SJSA1 (cell line): Measurements from ENCODE around the gene MAP2K5. TPM values are rescaled to one million over a fixed set of nuclear protein-coding genes. Genes with fewer than 3 reads are reported as not detected.
A peak's percentile ranks its signal among the peaks of the same experiment; 100 is the strongest.

Source experiments
- DNase-seq, 2 experiments: peaks; one replicate each; pipeline ENCODE4 v3.0.0-alpha.2; 2015 to 2020; ENCODE audit warnings: low spot score in 2 of 2, low read depth in 1 of 2
- H3K27ac ChIP-seq: fragments of 250-450 bp; sonication (Bioruptor Pico); 2 replicates; pipeline ENCODE4 v1.5.1; 2020; ENCODE audit warnings: mild to moderate bottlenecking, moderate library complexity
- H3K27me3 ChIP-seq: fragments of 250-450 bp; sonication (Bioruptor Pico); replicated peaks from 2 replicates; pipeline ENCODE4 v1.5.1; 2020; ENCODE audit warnings: mild to moderate bottlenecking, moderate library complexity
- H3K36me3 ChIP-seq: fragments of 250-450 bp; sonication (Bioruptor Pico); 2 replicates; pipeline ENCODE4 v1.5.1; 2020; ENCODE audit warnings: mild to moderate bottlenecking
- H3K4me1 ChIP-seq: fragments of 250-450 bp; sonication (Bioruptor Pico); replicated peaks from 2 replicates; pipeline ENCODE4 v1.6.1; 2021; ENCODE audit warnings: mild to moderate bottlenecking
- H3K4me3 ChIP-seq: fragments of 250-450 bp; sonication (Bioruptor Pico); 2 replicates; pipeline ENCODE4 v1.5.1; 2020; ENCODE audit warnings: mild to moderate bottlenecking
- H3K9me3 ChIP-seq: fragments of 250-450 bp; sonication (Bioruptor Pico); replicated peaks from 2 replicates; pipeline ENCODE4 v1.5.1; 2020; ENCODE audit warnings: mild to moderate bottlenecking
- total RNA-seq: library from RNA; depleted of rRNA; stranded (reverse); fragments of >200 nt; shearing (Covaris generic); gene quantifications from 2 replicates; pipeline ENCODE4 v1.2.3, GENCODE V29; 2014

The MAP2K5 gene
- total RNA-seq, 1 experiment from 2014 or later, result 4.3 TPM

- Histone ChIP-seq H3K36me3 (no peaks in the 10 kb centered on the region), H3K27me3 (no peaks in the 10 kb centered on the region), H3K27ac (no peak overlapping the region), H3K4me3 (no peak overlapping the region), H3K4me1 (no peaks in the 10 kb centered on the region), H3K9me3 (no peaks in the 10 kb centered on the region)
- no peak for DNase-seq
Measured at GRCh38 chr15:67534360-67534759, 8.1 kb upstream of the MAP2K5 start.

- peaks cover 6% of the 10 kb centered on the region; the same call in 1 of the 2 replicates for H3K36me3 ChIP-seq
Measured at GRCh38 chr15:67537771-67538170, 4.7 kb upstream of the MAP2K5 start.

GRCh38 chr15:67543348-67543718 is 830 bp downstream of the MAP2K5 start:
- H3K27me3 ChIP-seq, result no peaks in the 10 kb centered on the region
- no peaks in the 10 kb centered on the region for H3K9me3 ChIP-seq
- peaks cover 7% of the 10 kb centered on the region; the same call in 1 of the 2 replicates for H3K36me3 ChIP-seq
- peak overlapping the region; percentile 84 for H3K4me3 ChIP-seq
- no peak overlapping the region for H3K27ac ChIP-seq
- no peak for DNase-seq
- peaks cover 10% of the 10 kb centered on the region for H3K4me1 ChIP-seq

More at GRCh38 chr15:67537771-67538170, 4.7 kb upstream of the MAP2K5 start:
- Histone ChIP-seq H3K4me3 (no peak overlapping the region), H3K27ac (no peak overlapping the region), H3K27me3 (no peaks in the 10 kb centered on the region), H3K9me3 (no peaks in the 10 kb centered on the region), H3K4me1 (peaks cover under 1% of the 10 kb centered on the region; the same call in 1 of the 2 replicates)
- DNase-seq, result no peak

- H3K36me3 ChIP-seq, result peaks cover 7% of the 10 kb centered on the region; the same call in 1 of the 2 replicates
- no peak overlapping the region for H3K27ac ChIP-seq
- no peaks in the 10 kb centered on the region for H3K27me3 ChIP-seq
- H3K9me3 ChIP-seq, result no peaks in the 10 kb centered on the region
- H3K4me3 ChIP-seq, result no peak overlapping the region
- H3K4me1 ChIP-seq, result peaks cover 10% of the 10 kb centered on the region
- DNase-seq, result no peak
Measured at GRCh38 chr15:67544475-67544874, 2.0 kb downstream of the MAP2K5 start.

- Histone ChIP-seq H3K36me3 (peaks cover 8% of the 10 kb centered on the region; the same call in 1 of the 2 replicates), H3K9me3 (no peaks in the 10 kb centered on the region), H3K27me3 (no peaks in the 10 kb centered on the region), H3K27ac (no peak overlapping the region), H3K4me3 (no peak overlapping the region), H3K4me1 (peaks cover 10% of the 10 kb centered on the region)
- no peak for DNase-seq
Measured at GRCh38 chr15:67545864-67546263, 3.4 kb downstream of the MAP2K5 start.

GRCh38 chr15:67547064-67547463 is 4.6 kb downstream of the MAP2K5 start:
- peaks cover 16% of the 10 kb centered on the region for H3K36me3 ChIP-seq
- H3K4me1 ChIP-seq, result peaks cover 10% of the 10 kb centered on the region
- no peak overlapping the region for H3K27ac ChIP-seq
- no peak for DNase-seq
- H3K9me3 ChIP-seq, result no peaks in the 10 kb centered on the region
- no peak overlapping the region for H3K4me3 ChIP-seq
- H3K27me3 ChIP-seq, result no peaks in the 10 kb centered on the region

GRCh38 chr15:67547836-67548235 is 5.3 kb downstream of the MAP2K5 start:
- H3K4me1 ChIP-seq, result peaks cover 9% of the 10 kb centered on the region
- DNase-seq, result no peak
- H3K27ac ChIP-seq, result no peak overlapping the region
- no peaks in the 10 kb centered on the region for H3K9me3 ChIP-seq
- H3K4me3 ChIP-seq, result no peak overlapping the region
- H3K27me3 ChIP-seq, result no peaks in the 10 kb centered on the region
- peaks cover 9% of the 10 kb centered on the region; the same call in 1 of the 2 replicates for H3K36me3 ChIP-seq

- H3K4me1 ChIP-seq, result peaks cover 4% of the 10 kb centered on the region
- no peaks in the 10 kb centered on the region for H3K27me3 ChIP-seq
- H3K27ac ChIP-seq, result no peak overlapping the region
- no peak for DNase-seq
- no peak overlapping the region for H3K4me3 ChIP-seq
- no peaks in the 10 kb centered on the region for H3K9me3 ChIP-seq
- H3K36me3 ChIP-seq, result peaks cover 9% of the 10 kb centered on the region; the same call in 1 of the 2 replicates
Measured at GRCh38 chr15:67548236-67548852, 5.8 kb downstream of the MAP2K5 start.

- H3K36me3 ChIP-seq, result peaks cover 9% of the 10 kb centered on the region; the same call in 1 of the 2 replicates
- no peak for DNase-seq
- no peaks in the 10 kb centered on the region for H3K9me3 ChIP-seq
- H3K4me3 ChIP-seq, result no peak overlapping the region
- H3K4me1 ChIP-seq, result no peaks in the 10 kb centered on the region; the same call in 1 of the 2 replicates
- no peaks in the 10 kb centered on the region for H3K27me3 ChIP-seq
- no peak overlapping the region for H3K27ac ChIP-seq
Measured at GRCh38 chr15:67548862-67549651, 6.6 kb downstream of the MAP2K5 start.

GRCh38 chr15:67549736-67550135 is 7.2 kb downstream of the MAP2K5 start:
- no peak overlapping the region for H3K27ac ChIP-seq
- no peak for DNase-seq
- no peaks in the 10 kb centered on the region for H3K4me1 ChIP-seq
- H3K27me3 ChIP-seq, result no peaks in the 10 kb centered on the region
- H3K36me3 ChIP-seq, result peaks cover 9% of the 10 kb centered on the region; the same call in 1 of the 2 replicates
- H3K9me3 ChIP-seq, result no peaks in the 10 kb centered on the region
- H3K4me3 ChIP-seq, result no peak overlapping the region

- no peak overlapping the region for H3K4me3 ChIP-seq
- no peak for DNase-seq
- H3K9me3 ChIP-seq, result no peaks in the 10 kb centered on the region
- no peaks in the 10 kb centered on the region for H3K27me3 ChIP-seq
- H3K36me3 ChIP-seq, result peaks cover 9% of the 10 kb centered on the region; the same call in 1 of the 2 replicates
- no peaks in the 10 kb centered on the region for H3K4me1 ChIP-seq
- H3K27ac ChIP-seq, result no peak overlapping the region
Measured at GRCh38 chr15:67550522-67550921, 8.0 kb downstream of the MAP2K5 start.

- Histone ChIP-seq H3K4me1 (no peaks in the 10 kb centered on the region), H3K27ac (no peak overlapping the region), H3K27me3 (no peaks in the 10 kb centered on the region), H3K36me3 (peaks cover 9% of the 10 kb centered on the region; the same call in 1 of the 2 replicates), H3K4me3 (no peak overlapping the region), H3K9me3 (no peaks in the 10 kb centered on the region)
- no peak for DNase-seq
Measured at GRCh38 chr15:67551207-67551743, 8.8 kb downstream of the MAP2K5 start.

- Histone ChIP-seq H3K9me3 (peaks cover 5% of the 10 kb centered on the region; the same call in 1 of the 2 replicates), H3K4me3 (no peak overlapping the region), H3K27ac (no peak overlapping the region), H3K36me3 (peaks cover 17% of the 10 kb centered on the region), H3K4me1 (no peaks in the 10 kb centered on the region), H3K27me3 (no peaks in the 10 kb centered on the region)
- DNase-seq, result no peak
Measured at GRCh38 chr15:67554580-67554979, 12.1 kb downstream of the MAP2K5 start.
